ENCODE results near the gene CCDC141. TPM values are rescaled to one million over a fixed set of nuclear protein-coding genes. Genes with fewer than 3 reads are reported as not detected.

CCDC141 gene
- total RNA-seq, 2 donors from 2014 or later, result 1.9 to 2.1 TPM

Other genes starting within 250 kb of the CCDC141 start
- 1 to 10 TPM in 1 of 2 donors, under 1 TPM in 1; 0.84 to 3.1 TPM for gene TTN, start 242.7 kb downstream of the CCDC141 start, total RNA-seq
- 1 to 10 TPM; 7.7 to 9.9 TPM for gene SESTD1, start 214.7 kb upstream of the CCDC141 start, total RNA-seq